ENCODE results near the gene REEP6. TPM values are rescaled to one million over a fixed set of nuclear protein-coding genes. Genes with fewer than 3 reads are reported as not detected.
A peak's percentile ranks its signal among the peaks of the same experiment; 100 is the strongest.

The REEP6 gene
- total RNA-seq, 3 donors from 2014 or later (not counting 1 experiment from before 2014, with no cell fraction given) = 3.9 to 5.0 (median 4.3) TPM

DNA sequence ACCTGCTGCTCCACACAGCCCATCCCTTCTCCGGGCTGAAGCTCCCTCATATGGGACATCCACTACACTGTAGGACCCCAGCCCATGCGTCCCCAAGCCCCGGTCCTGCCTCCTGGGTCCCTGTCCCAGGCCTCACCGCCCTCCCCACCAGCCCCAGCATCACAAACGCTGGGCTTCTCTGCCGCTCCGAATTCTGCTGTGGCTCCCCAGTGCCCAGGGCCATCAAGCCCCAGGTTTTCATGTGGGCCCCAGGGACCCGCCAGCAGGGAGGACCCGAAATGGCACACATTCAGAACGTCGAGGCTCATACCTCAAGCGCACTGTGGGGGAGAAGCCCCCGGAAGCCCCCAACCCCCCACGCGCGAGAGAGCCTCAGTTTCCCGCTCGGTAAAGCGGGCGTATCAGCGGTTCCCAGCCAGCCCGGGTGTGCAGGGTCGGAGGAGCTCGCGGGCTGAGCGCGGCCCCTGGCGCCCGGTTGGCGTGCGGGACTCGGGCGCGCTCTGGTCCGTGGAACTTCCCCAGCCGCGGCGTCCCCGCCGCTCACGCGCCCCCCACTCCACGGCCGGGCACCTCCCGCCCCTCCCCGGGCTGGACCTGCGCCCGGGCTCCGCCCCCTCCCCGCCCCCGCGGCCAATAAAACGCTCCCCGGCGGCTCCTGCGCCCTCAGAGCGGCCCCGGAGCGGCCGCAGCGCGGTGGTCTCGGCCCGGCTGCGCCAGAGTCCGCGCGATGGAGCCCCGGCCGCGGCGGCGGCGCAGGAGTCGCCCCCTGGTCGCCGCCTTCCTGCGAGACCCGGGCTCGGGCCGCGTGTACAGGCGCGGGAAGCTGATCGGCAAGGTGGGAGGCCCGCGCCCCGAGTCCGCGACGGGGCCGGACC, 32.7 kb downstream of the REEP6 start, which contains the start of gene PLK5:
Gene PLK5, plus strand, starts transcription at position 666 of the 875 bp plus-strand sequence. CDS start 2,920 bp downstream, outside the sequence.
- DNase-seq (no peak), ATAC-seq (peak in 1 of 3 donors; percentile 34)
- TF ChIP-seq, protein P1, sequence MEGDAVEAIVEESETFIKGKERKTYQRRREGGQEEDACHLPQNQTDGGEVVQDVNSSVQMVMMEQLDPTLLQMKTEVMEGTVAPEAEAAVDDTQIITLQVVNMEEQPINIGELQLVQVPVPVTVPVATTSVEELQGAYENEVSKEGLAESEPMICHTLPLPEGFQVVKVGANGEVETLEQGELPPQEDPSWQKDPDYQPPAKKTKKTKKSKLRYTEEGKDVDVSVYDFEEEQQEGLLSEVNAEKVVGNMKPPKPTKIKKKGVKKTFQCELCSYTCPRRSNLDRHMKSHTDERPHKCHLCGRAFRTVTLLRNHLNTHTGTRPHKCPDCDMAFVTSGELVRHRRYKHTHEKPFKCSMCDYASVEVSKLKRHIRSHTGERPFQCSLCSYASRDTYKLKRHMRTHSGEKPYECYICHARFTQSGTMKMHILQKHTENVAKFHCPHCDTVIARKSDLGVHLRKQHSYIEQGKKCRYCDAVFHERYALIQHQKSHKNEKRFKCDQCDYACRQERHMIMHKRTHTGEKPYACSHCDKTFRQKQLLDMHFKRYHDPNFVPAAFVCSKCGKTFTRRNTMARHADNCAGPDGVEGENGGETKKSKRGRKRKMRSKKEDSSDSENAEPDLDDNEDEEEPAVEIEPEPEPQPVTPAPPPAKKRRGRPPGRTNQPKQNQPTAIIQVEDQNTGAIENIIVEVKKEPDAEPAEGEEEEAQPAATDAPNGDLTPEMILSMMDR (IDR thresholded peaks at IDR 0.05) = no peak
- Histone ChIP-seq H3K4me3 (ENCODE audit: low read length) (no peak within 1 kb of the TSS), H3K27me3 (ENCODE audit: control insufficient read depth, insufficient read depth, low read length) (peaks cover 20% of the 10 kb centered on the region), H3K27ac (ENCODE audit: low read length) (no peak within 1 kb of the TSS), H3K36me3 (ENCODE audit: control insufficient read depth, insufficient read depth, low read length) (no peaks in the 10 kb centered on the region), H3K4me1 (ENCODE audit: control insufficient read depth, insufficient read depth, low read length) (no peaks in the 10 kb centered on the region), H3K9me3 (ENCODE audit: control insufficient read depth, insufficient read depth, low read length) (no peaks in the 10 kb centered on the region)
- Mint-ChIP-seq H3K36me3 (no peaks in the 10 kb centered on the region), H3K27me3 (ENCODE audit: low read depth in 2 of 2) (peaks cover 19 to 38% of the 10 kb centered on the region in 2 donors), H3K4me3 (no peak within 1 kb of the TSS), H3K27ac (no peak within 1 kb of the TSS), H3K9me3 (no peaks in the 10 kb centered on the region), H3K4me1 (peaks cover 0 to 8% of the 10 kb centered on the region in 2 donors)
- WGBS (ENCODE audit: insufficient coverage) = 11% methylated on average over 92 of the region's 92 CpGs
- intact Hi-C loops (cut with micrococcal nuclease) = no loop called here

DNA sequence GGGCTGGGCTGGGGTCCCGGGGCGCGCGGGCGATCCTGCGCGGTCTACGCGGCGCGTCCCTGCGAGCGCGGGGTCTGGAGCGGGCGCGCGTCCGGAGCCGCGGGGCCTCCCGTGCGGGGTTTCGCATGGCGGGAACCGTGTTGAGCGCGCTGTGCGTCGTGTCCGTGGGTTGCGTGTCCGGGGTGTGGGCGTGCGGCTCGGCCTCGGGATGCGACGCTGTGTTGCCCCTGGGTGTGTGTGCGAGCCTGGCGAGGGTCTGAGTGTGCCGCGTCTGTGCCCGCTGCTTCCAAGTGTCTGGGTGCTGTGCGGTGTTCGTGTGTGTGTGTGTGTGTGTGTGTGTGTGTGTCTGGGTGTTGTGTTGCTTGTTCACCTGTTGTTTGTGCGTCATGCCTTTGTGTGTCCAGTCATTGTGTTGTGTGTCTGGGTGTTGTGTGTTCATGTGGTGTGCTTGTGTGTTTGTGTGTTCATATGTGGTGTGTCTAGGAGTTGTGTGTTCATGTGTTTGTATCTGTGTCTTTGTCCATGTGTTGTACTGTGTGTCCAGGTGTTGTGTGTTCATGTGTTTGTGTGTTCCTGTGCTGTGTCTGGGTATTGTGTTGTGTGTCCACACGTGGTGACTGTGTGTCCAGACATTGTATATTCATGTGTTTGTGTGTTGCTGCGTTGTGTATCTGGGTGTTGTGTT, 33.4 kb downstream of the REEP6 start:
- intact Hi-C loops (cut with micrococcal nuclease) = no loop called here
- H3K36me3 Mint-ChIP-seq = no peaks in the 10 kb centered on the region
- peaks cover 20% of the 10 kb centered on the region for H3K27me3 ChIP-seq (ENCODE audit: control insufficient read depth, insufficient read depth, low read length)
- WGBS (ENCODE audit: insufficient coverage) = 20% methylated on average over 49 of the region's 49 CpGs
- no peak for ATAC-seq
- no peak for DNase-seq
- H3K4me1 Mint-ChIP-seq = peaks cover 0 to 8% of the 10 kb centered on the region in 2 donors
- H3K4me3 Mint-ChIP-seq = no peak overlapping the region
- no peak overlapping the region for H3K4me3 ChIP-seq (ENCODE audit: low read length)
- no peaks in the 10 kb centered on the region for H3K36me3 ChIP-seq (ENCODE audit: control insufficient read depth, insufficient read depth, low read length)
- peaks cover 19 to 38% of the 10 kb centered on the region in 2 donors for H3K27me3 Mint-ChIP-seq (ENCODE audit: low read depth in 2 of 2)
- no peaks in the 10 kb centered on the region for H3K9me3 ChIP-seq (ENCODE audit: control insufficient read depth, insufficient read depth, low read length)
- H3K27ac ChIP-seq (ENCODE audit: low read length) = no peak overlapping the region
- no peak overlapping the region for H3K27ac Mint-ChIP-seq
- H3K4me1 ChIP-seq (ENCODE audit: control insufficient read depth, insufficient read depth, low read length) = no peaks in the 10 kb centered on the region
- H3K9me3 Mint-ChIP-seq = no peaks in the 10 kb centered on the region
- TF ChIP-seq, protein P1 (IDR thresholded peaks at IDR 0.05) = no peak

DNA sequence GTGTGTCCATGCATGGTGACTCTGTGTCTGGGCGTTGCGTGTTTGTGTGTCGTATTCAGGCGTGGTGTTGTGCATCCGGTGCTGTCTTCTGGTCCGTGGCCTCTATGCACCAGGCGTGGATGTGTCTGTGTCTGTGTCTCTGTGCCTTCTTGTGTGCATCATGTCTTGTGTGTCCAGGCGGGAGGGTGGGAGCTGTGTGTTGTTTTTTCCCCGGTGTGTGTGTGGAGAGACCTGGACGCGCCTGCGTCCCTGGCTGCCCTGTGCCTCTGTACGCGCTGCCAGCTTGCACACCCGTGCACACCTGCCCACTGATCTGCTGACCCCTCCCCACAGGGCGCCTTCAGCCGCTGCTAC, 34.0 kb downstream of the REEP6 start:
- no peaks in the 10 kb centered on the region for H3K9me3 ChIP-seq (ENCODE audit: control insufficient read depth, insufficient read depth, low read length)
- DNase-seq = no peak
- TF ChIP-seq, protein P1 (IDR thresholded peaks at IDR 0.05) = no peak
- no peaks in the 10 kb centered on the region for H3K4me1 ChIP-seq (ENCODE audit: control insufficient read depth, insufficient read depth, low read length)
- peaks cover 20% of the 10 kb centered on the region for H3K27me3 ChIP-seq (ENCODE audit: control insufficient read depth, insufficient read depth, low read length)
- Mint-ChIP-seq H3K4me3 (no peak overlapping the region), H3K27me3 (ENCODE audit: low read depth in 2 of 2) (peaks cover 19 to 38% of the 10 kb centered on the region in 2 donors), H3K4me1 (peaks cover 0 to 8% of the 10 kb centered on the region in 2 donors), H3K27ac (no peak overlapping the region), H3K9me3 (no peaks in the 10 kb centered on the region), H3K36me3 (no peaks in the 10 kb centered on the region)
- H3K4me3 ChIP-seq (ENCODE audit: low read length) = no peak overlapping the region
- intact Hi-C loops (cut with micrococcal nuclease) = no loop called here
- no peak overlapping the region for H3K27ac ChIP-seq (ENCODE audit: low read length)
- WGBS (ENCODE audit: insufficient coverage) = 78% methylated on average over 17 of the region's 17 CpGs
- no peaks in the 10 kb centered on the region for H3K36me3 ChIP-seq (ENCODE audit: control insufficient read depth, insufficient read depth, low read length)
- ATAC-seq = no peak

Data from natural killer cell (primary cell).